HL-60 (cell line): ENCODE data around the gene PTPRD.

Source experiments
- DNase-seq, 2 experiments: peaks; one replicate each; pipeline ENCODE4 v3.0.0-alpha.2; 2010 to 2020; ENCODE audit warnings: low read depth in 1 of 2, low spot score in 1 of 2
- H3K27ac ChIP-seq: fragments of 250-450 bp; sonication (Bioruptor Pico); replicated peaks from 2 replicates; pipeline ENCODE4 v1.5.1; 2020; ENCODE audit warnings: mild to moderate bottlenecking, moderate library complexity
- H3K27me3 ChIP-seq: fragments of 250-450 bp; sonication (Bioruptor Pico); 2 replicates; pipeline ENCODE4 v1.5.1; 2021; ENCODE audit warnings: mild to moderate bottlenecking, moderate library complexity; ENCODE audit not compliant: insufficient read depth, poor library complexity, severe bottlenecking
- H3K4me3 ChIP-seq: replicated peaks from 2 replicates; pipeline ENCODE4 v1.5.1; 2011; ENCODE audit warnings: mild to moderate bottlenecking, control low read depth, low read length; ENCODE audit not compliant: insufficient read depth
- CTCF ChIP-seq: IDR thresholded peaks from one replicate; pipeline ENCODE4 v1.5.1; 2011; ENCODE audit warnings: low read length, control low read depth, inconsistent platforms; ENCODE audit not compliant: insufficient read depth
- GABPA ChIP-seq: IDR thresholded peaks from 2 replicates; pipeline ENCODE4 v1.6.1; 2012; ENCODE audit warnings: low read depth
- POLR2AphosphoS5 ChIP-seq: IDR thresholded peaks from 2 replicates; pipeline ENCODE4 v1.6.1; 2012; ENCODE audit warnings: low read depth
- SPI1 ChIP-seq: IDR thresholded peaks from 2 replicates; pipeline ENCODE4 v1.6.1; 2012; ENCODE audit warnings: low read depth, mild to moderate bottlenecking, borderline replicate concordance
- TF ChIP-seq, protein P1 (sequence below): IDR thresholded peaks from 2 replicates; pipeline ENCODE4 v1.6.1; 2012; ENCODE audit warnings: low read depth; ENCODE audit not compliant: insufficient replicate concordance

The PTPRD gene

GRCh38 chr9:8874482-8874881 is 1738.3 kb downstream of the PTPRD start:
- H3K27ac ChIP-seq: no peak overlapping the region
- no peaks in the 10 kb centered on the region for H3K27me3 ChIP-seq
- no peak overlapping the region for H3K4me3 ChIP-seq
- DNase-seq: no peak
- TF ChIP-seq GABPA: no peak
- no peak for TF ChIP-seq SPI1
- no peak for TF ChIP-seq CTCF

DNA sequence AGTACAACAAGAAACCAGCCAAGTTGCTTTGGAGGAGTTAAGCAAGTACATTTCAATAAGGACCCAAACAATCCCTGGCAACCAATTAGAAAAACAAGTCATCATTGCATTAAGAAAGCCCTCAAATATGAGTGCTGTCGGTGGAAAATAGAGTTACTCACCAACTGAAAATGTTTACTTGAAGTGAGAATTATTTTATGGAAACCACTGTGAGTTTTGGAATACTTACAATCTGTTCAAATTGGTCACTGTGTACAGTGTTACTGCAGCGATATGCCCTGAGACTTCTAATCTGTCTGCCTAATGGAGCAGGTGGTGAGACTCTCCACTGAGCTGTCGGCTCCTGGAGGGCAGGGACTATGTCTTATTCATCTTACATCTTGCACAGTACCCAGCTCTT is 1740.0 kb downstream of the PTPRD start:
- TF ChIP-seq CTCF (no peak), POLR2AphosphoS5 (no peak), GABPA (no peak), SPI1 (no peak)
- TF ChIP-seq, protein P1, sequence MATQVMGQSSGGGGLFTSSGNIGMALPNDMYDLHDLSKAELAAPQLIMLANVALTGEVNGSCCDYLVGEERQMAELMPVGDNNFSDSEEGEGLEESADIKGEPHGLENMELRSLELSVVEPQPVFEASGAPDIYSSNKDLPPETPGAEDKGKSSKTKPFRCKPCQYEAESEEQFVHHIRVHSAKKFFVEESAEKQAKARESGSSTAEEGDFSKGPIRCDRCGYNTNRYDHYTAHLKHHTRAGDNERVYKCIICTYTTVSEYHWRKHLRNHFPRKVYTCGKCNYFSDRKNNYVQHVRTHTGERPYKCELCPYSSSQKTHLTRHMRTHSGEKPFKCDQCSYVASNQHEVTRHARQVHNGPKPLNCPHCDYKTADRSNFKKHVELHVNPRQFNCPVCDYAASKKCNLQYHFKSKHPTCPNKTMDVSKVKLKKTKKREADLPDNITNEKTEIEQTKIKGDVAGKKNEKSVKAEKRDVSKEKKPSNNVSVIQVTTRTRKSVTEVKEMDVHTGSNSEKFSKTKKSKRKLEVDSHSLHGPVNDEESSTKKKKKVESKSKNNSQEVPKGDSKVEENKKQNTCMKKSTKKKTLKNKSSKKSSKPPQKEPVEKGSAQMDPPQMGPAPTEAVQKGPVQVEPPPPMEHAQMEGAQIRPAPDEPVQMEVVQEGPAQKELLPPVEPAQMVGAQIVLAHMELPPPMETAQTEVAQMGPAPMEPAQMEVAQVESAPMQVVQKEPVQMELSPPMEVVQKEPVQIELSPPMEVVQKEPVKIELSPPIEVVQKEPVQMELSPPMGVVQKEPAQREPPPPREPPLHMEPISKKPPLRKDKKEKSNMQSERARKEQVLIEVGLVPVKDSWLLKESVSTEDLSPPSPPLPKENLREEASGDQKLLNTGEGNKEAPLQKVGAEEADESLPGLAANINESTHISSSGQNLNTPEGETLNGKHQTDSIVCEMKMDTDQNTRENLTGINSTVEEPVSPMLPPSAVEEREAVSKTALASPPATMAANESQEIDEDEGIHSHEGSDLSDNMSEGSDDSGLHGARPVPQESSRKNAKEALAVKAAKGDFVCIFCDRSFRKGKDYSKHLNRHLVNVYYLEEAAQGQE: no peak
- Histone ChIP-seq H3K27ac (no peak overlapping the region), H3K27me3 (no peaks in the 10 kb centered on the region), H3K4me3 (no peak overlapping the region)
- DNase-seq: no peak

- Histone ChIP-seq H3K27ac (no peak overlapping the region), H3K4me3 (no peak overlapping the region), H3K27me3 (no peaks in the 10 kb centered on the region)
- no peak for TF ChIP-seq SPI1
- no peak for TF ChIP-seq POLR2AphosphoS5
- no peak for TF ChIP-seq CTCF
- TF ChIP-seq, protein P1: no peak
- TF ChIP-seq GABPA: no peak
- no peak for DNase-seq
Observed at GRCh38 chr9:8871796-8872445, 1740.9 kb downstream of the PTPRD start.

GRCh38 chr9:8871396-8871795 is 1741.4 kb downstream of the PTPRD start:
- H3K4me3 ChIP-seq: no peak overlapping the region
- no peak for DNase-seq
- no peak for TF ChIP-seq POLR2AphosphoS5
- TF ChIP-seq SPI1: no peak
- TF ChIP-seq GABPA: no peak
- no peak for TF ChIP-seq CTCF
- TF ChIP-seq, protein P1: no peak
- no peak overlapping the region for H3K27ac ChIP-seq
- no peaks in the 10 kb centered on the region for H3K27me3 ChIP-seq
